CD4-positive, alpha-beta T cell treated with Interferon alpha-2 for 1 hour (primary cell): ENCODE data around the gene KAZN.
"Not testable (repeated sequence)": the region's sequence is repeated elsewhere in the genome, so short reads cannot be mapped to it uniquely, and the experiment has no call there.

Source experiments
- DNase-seq, 2 donors: peaks; one replicate each; pipeline ENCODE4 v3.0.0-alpha.2; 2020 to 2022

Gene KAZN

DNA sequence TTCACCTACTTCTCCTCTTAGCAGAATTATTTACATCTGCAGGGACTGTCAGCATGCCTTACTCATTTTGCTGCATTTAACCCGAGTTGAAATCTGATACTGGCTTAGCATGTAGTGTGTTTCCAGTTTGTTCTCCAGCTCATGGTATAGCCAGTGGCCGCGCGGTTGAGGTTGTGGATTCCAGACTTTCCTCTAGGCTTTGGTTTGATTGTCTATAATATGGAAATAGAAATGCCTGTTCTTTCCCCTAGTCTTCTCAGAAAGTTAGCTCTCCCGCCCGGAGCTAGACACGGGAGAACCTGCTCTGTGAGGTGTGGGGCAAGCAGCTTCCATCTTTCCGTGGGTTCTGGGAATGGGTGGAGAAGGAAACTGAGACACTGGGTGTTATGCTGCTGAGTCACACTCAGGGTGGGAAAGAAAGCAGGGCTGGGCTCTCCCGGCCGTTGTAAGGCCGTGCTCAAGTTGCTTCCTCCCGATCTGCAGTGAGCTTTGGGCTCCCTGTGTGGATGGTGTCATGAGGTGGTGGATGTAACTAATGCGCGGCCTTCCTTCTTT lies 348.3 kb downstream of the KAZN start:
- no peak for DNase-seq

DNA sequence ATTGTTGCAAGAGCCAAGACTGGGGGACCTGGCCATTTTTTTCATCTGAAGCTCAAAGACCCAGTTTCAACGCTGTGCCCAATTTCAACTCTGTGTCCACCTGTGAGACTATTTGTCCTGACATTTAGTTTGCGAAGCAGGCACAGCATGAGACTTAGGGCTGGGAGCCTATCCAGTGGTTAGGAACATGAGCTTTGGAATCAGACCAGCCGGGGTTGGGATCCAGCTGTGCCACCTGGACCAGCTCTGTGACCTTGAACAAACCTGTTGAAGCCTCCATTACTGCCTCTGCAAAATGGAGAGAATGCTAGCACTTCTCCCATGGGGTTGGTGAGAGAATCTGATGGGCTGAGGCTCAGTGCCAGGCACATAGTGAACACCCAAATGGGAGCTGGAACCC lies 348.9 kb downstream of the KAZN start:
- no peak for DNase-seq

DNA sequence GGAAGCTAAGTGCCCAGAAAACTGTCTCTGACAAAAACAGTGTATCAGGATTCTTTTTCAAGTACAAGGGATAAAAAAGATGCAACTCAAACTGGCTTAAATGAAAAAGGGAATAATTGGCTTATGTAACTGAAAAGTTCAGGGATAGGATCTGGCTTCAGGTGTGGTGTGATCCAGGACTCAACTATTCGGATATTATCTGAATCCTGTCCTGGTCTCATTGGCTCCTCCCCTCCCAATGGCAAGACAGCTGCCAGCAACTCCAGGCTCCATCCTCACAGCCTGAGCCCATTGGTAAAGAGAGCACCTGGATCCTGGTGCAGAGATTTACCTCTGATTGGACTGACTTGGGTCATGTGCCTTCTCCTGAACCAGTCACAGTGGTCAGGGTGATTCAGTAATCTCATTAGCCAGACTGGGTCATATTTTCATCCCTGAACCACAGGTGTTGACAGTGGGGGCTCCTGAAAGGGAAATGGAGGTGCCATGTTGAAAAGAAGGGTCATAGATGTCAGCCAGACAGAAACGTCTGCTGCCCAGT lies 349.7 kb downstream of the KAZN start:
- DNase-seq, result no peak

DNA sequence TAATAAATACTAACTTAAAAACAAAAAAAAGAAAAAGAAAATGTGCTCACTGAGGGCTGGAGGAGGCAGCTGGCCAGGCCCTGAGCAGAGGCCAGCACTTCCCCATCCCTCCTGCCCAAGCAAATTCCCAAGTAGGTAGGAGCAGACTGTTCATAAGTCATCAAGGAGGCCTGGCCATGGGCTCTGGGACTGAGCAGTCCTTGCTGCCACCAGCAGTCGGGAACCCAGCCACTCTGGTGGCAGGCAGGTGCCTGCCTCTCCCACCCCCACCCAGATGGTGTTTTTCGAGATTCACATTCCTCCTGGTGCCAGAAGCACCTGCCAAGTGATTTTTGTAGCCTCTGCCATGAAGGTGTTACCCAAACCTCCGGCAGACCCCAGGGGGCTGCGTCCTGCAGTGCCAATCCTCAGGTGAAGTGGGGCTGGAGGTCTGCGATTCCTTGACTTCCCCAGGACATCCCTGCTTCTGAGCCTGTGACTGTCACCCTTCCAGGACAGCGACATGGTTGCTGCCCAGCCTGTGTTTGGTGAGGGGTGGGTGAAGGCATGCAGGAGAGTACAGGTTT lies 350.9 kb downstream of the KAZN start:
- no peak for DNase-seq

DNA sequence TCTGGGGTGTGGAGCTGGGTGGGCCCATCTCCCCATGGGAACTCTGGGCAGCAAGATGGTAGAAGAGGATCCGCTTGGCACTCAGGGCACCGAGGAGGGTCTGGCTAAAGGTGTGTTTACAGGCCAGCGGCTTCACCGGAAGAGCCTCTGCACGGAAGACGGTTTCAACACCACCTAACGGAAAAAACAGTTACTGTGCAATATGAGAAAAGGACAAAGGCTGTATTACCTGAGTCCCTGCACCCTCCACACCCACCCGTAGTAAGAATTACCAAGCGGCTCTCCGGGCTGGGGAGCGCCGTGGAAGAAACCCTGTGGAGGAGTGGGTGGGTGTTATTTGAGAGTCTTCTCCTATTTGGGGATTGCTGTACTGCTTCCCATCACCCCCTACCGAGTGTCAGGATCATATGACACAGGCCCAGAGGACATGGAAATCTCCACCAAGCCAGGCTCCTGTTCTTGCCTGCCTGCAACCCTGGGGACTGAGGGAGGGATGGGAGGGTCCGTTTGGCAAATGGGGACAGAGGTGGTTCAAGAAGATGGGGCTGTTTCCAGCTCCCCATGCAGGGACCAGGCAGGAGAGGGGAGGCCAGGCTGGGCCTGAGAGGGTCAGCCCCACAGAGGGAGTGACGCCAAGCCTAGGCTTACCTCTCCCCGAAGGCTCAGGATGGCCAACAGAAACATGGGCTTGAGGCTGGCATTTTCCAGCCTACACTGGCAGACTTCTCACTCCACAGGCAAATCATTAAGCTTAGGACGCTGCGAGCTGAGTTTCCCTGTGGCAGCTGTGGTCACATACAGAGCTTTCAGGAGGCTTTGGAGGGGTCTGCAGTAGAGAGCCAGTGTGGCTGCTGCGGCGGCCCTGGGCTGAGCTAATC lies 351.6 kb downstream of the KAZN start:
- no peak for DNase-seq

DNA sequence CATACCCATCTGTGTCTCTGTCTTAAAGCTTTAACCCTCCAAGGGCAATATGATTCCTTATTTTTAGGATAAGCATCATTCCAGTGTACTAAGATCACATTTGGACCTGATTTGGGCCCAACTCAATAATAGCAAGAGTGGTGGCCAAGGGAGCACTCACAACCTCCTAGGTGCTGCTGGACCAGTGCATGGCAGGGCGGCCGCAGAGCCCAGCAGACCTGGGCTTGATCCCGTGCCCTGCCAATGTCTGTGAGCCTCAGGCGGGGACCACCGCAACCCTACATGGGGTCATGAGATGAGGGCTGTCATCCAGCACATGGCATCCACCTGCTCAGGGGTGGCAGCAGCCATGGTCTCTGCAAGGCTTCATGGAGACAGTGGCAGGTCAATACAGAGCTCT lies 353.3 kb downstream of the KAZN start:
- no peak for DNase-seq

DNA sequence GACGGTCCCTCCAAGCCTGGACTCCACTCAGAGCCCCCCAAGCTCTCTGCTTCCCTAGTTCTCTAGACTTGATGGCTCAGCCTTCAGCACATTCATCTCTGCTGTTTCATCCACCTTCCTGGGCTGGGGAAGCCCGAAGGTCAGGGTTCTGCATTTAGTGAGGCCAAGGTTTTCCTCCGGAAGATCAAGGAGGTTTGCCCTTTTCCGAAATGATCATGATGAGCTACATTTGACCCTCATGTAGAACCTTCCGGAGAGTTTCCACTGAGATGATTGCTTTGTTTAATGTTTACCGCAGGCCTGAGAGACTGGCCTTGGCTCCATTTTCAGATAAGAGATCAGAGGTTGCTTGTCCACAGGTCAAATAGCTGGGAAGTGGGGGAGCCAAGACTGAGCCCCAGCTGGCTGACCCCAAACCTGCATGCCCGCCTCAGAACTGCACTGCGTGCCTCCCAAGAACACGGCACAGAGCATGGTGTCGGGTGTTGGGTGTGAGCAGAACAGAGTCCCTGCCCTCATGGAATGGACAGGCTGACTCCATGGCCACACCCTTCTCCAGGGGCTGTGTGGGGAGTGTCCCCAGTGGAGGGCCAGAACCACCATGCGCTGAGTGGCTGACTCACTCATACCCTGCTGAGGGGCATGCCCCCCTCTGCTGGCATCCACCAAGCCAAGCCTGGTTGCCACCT lies 354.3 kb downstream of the KAZN start:
- DNase-seq, result no peak

DNA sequence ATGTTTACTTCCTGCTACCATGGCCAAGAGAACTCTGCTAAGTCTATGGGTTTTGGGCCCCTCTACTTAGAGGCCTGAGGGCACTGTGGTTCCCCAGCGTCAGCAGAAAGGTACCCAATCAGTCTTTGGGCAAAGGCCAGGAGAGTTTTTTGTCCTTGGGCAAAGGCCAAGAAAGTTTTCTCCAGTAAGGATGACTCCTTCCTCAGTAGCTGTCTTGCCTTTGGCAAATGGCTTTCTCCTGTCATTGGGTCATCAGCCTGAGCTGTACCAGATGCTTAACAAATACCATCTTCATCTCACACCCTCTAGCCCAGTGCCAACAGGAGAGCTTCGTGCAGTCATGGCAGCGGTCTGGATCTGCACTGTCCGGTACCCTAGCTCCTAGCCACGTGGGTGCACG lies 355.7 kb downstream of the KAZN start:
- no peak for DNase-seq

- no peak for DNase-seq
These were observed 356.4 kb downstream of the KAZN start for GRCh38 chr1:14954930-14955329.

- no peak for DNase-seq
These were observed 356.9 kb downstream of the KAZN start for GRCh38 chr1:14955402-14955801.

DNA sequence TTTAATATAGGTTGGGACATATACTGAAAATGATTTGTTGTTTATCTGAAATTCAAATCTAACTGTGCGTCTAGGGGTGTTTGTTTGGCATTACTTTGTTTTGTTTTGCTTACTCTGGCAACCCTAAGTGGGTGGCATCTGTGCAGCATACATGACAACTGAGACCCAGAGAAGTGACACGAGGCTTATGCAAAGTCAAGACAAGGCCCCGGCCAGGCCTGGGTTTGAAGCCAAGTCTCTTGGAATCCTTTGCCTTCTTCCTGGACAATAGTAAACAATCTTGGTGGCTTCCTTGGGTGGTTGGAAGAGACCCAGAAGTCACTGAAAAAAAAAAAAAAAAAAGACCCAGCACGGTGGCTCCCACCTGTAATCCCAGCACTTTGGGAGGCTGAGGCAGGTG lies 357.5 kb downstream of the KAZN start:
- DNase-seq, result no peak

DNA sequence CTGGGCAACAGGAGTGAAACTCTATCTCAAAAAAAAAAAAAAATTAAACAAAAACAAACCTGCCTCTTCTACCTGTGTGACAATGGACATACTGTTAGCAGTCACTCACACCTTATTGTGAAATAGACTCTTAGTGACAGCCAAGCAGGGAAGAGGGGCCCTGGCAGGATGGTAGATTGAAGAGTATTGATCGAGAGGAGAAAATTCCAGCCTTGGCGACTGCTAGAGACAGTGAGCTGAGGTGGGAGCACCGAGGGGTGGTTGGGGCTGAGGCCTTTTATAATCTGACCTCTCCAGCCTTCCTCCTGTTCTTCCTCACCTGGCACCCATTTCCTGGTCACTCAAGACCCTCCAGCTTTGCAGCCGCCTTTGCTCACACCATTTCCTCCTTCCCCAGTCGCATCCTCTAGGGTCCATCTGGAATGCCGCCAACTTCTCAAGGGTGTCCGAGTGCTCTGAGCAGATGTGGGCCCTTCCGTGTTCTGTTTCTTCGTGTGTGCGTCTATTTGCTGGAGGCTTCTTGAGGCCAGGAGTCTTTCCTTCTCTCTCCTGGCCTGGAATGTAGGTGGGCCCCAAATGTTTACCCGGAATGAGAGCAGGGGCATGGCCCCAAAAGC lies 358.2 kb downstream of the KAZN start:
- DNase-seq, result no peak

DNA sequence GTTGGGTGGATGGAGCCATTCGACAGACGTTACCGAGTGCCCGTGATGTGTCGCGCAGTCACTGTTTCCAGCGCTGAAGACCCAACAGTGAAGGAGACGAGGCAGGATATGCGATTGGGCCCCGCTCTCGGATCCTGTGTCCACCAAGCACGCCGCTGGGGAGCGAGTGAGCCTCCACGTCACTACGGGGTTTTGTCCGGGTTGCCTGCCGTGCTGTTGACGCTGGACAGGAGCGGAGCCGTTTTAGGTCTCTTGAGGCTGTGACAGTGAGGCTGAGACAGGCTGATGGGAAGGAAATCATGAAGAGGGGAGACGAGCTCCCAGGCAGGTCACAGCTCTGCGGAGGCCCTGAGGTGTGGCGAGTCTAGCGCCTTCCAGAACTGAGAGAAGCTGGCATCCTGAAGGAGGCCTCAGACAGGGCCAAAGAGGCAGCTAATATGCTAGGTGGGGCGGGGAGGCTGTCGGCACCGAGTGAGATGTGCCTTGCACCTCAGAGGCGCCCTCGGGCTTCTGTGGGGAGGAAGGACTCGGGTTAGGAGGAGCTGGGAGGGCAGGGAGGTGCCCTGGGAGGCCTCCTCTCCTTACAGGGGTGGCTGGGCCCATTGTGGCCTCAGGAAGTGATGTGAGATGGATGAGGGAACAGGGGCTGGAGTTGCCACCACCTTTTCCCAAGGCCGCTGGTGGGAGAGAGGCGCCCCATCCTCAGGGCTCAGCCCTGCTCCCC lies 359.1 kb downstream of the KAZN start:
- no peak for DNase-seq

DNA sequence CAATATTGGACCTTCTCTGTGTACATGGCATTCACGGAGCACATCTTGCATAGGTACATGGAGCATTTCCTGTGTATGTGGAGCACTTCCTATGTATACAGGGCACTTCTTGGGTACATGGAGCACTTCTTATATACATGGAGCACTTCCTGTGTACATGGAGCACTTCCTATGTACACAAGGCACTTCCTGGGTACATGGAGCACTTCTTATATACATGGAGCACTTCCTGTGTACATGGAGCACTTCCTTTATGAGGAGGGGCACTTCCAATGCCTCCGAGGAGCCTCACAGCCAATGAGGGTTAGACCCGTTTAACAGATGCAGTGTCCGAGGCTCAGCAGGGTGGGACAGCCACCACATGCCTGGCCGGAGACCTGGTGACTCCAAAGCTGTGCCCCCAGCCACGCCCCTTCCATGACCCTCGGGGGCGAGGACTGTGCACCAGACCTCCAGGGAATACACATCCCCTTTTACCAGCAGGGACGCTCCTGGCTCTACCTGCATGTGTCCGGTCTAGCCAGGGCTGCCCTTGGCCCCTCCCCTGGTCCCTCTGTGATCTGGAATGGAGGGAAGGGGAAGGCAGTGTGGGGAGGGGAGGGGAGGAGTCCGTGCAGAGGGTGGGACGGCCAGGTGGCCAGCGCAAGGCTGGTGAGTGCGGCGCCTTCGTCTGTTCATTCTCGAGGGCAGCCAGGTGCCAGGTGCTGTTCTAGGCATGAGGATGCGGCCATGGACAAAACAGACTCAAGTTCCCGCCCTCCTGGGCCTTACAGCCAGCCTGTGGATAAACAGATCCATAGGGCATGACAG lies 360.0 kb downstream of the KAZN start:
- no peak for DNase-seq

GRCh38 chr1:14959059-14959694 lies 360.7 kb downstream of the KAZN start:
- no peak for DNase-seq

DNA sequence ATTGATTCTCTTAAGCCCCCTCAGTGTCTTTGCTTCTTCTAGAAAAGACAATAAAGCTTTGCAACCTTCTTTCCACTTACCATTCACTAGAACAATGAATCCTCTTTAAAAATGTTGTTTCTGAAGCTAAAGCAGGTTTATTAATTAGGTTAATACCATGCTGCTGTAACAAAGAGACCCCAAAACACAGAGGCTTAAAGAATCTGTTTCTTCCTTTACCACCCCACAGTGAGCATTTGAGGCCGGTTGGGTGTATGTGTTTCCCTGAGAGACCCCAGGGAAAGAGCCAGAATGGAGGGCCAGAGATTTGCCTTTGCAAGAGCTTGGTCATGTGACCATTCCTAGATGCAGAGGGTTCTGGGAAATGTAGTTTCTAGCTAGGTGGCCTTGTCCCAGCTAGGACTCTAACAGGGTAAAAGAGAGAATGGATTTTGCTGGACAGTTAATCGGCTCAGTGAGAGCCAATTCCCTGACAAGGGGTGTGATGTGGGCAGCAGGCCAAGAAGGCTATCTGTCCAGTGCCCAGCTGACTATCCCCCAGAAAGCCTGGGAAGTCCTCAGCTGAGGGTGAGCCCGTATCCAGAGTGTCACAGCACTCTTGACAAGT lies 363.3 kb downstream of the KAZN start:
- no peak for DNase-seq

GRCh38 chr1:14962407-14962806 lies 363.9 kb downstream of the KAZN start:
- DNase-seq, result no peak

DNA sequence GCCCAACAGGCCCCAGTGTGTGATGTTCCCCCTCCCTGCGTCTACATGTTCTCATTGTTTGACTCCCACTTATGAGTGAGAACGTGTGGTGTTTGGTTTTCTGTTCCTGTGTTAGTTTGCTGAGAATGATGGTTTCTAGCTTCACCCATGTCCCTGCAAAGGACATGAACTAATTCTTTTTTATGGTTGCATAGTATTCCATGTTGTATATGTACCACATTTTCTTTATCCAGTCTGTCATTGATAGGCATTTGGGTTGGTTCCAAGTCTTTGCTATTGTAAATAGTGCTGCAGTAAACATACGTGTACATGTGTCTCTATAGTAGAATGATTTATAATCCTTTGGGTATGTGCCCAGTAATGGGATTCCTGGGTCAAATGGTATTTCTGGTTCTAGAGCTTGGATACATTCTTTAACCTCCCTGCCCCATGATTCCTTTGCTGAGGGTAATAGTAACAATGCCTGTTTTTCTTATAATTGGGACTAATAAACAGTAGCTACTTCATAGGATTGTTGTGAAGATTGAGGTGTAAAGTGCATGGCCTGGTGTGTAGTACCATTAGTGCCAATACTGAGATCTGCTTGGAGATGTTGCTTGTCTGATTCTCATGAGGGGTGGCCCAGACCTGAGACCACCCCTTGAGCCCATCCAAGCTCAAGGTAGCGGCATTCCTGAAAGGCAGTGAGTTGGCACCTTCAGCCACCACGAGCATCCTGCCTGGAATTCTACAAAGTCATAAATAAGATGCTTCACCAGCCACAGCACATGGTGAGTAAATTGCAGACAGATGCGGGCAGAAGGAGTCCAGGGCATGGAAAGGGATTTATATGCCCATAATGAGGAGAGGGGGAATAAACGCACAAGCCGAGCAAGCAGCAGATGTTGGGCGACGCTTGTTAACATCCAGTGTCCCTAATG lies 365.6 kb downstream of the KAZN start:
- not testable (repeated sequence) for DNase-seq

DNA sequence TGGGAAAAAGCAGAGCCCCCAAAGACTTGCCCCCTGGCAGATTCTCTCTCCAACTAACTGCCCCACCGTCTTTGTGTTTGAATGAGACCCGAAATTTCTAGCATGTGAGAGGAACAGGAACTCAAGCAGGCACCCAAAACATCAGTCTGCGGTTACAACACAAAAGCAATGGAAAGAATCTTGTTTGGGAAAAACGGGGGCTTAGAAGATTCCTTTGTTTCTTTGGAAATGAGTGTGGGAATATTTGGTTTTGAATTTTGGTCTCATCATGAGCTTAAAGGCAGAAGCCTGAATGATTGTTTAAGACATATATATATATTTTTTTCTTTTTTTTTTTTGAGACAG lies 366.2 kb downstream of the KAZN start:
- no peak for DNase-seq
